Measurements from ENCODE around the gene WDR74. TPM values are rescaled to one million over a fixed set of nuclear protein-coding genes. Genes with fewer than 3 reads are reported as not detected.

Gene WDR74
- total and polyA plus RNA-seq, 9 of the 15 experiments (the other 6 are each of a cell fraction or from before 2014, with no cell fraction given) = 32.7 to 210 (median 114) TPM

- TF ChIP-seq AFF1 (IDR thresholded peaks at IDR 0.05; ENCODE audit: low read depth in 1 of 2, partially characterized antibody in 2 of 2) = no peak
- no peak for TF ChIP-seq NBN (IDR thresholded peaks at IDR 0.05; ENCODE audit: low read depth)
- no peak for TF ChIP-seq IFI16 (CRISPR knock-in tag; IDR thresholded peaks at IDR 0.05)
- no peak for TF ChIP-seq DEAF1 (CRISPR knock-in tag; IDR thresholded peaks at IDR 0.05)
- TF ChIP-seq PRMT5 (CRISPR knock-in tag; IDR thresholded peaks at IDR 0.05) = no peak
- TF ChIP-seq ZEB2 (IDR thresholded peaks at IDR 0.05) = 0 out of 2 replicates have a peak, but pooled peaks have one; percentile 19
- no peak for TF ChIP-seq ZNF184 (CRISPR knock-in tag; IDR thresholded peaks at IDR 0.05)
- no peak for TF ChIP-seq HSF4 (CRISPR knock-in tag; IDR thresholded peaks at IDR 0.05; ENCODE audit: borderline replicate concordance)
- peak; percentile 4; the same call in 1 of the 2 replicates for TF ChIP-seq ZNF436 (CRISPR knock-in tag; IDR thresholded peaks at IDR 0.05)
- no peak for TF ChIP-seq RBM14 (IDR thresholded peaks at IDR 0.05; ENCODE audit: borderline replicate concordance, insufficient read depth, low read depth, low read length)
- TF ChIP-seq DIDO1 (tag; IDR thresholded peaks at IDR 0.05; ENCODE audit: low read depth) = no peak
- TF ChIP-seq GATA2 (CRISPR knock-in tag; IDR thresholded peaks at IDR 0.05) = no peak
- TF ChIP-seq U2AF1 (optimal IDR thresholded peaks at IDR 0.05; ENCODE audit: low read depth, low read length) = no peak
- TF ChIP-seq NFATC3 (IDR thresholded peaks at IDR 0.05) = no peak
- no peak for TF ChIP-seq HNRNPK (IDR thresholded peaks at IDR 0.05; ENCODE audit: low read depth, low read length, poor library complexity, severe bottlenecking)
- TF ChIP-seq LEF1 (IDR thresholded peaks at IDR 0.05) = no peak
- TF ChIP-seq SPI1 (IDR thresholded peaks at IDR 0.05; ENCODE audit: borderline replicate concordance, low read depth, low read length) = no peak
- TF ChIP-seq RAD21 (CRISPR knock-in tag; conservative IDR thresholded peaks at IDR 0.05 in 1 of 2, IDR thresholded peaks at IDR 0.05 in 1 of 2) = no peak
- TF ChIP-seq DDX20 (tag; IDR thresholded peaks at IDR 0.05; ENCODE audit: low read depth) = no peak
- no peak for TF ChIP-seq ZNF124 (CRISPR knock-in tag; IDR thresholded peaks at IDR 0.05)
These were observed 11.8 kb upstream of the WDR74 start (continued) for GRCh38 chr11:62850911-62851806.

Measured in K562 (cell line).